Measurements from ENCODE around the gene CFAP97.

CFAP97 gene

GRCh38 chr4:185182239-185182638 lies 21.6 kb downstream of the CFAP97 start:
- TF ChIP-seq, protein P1, sequence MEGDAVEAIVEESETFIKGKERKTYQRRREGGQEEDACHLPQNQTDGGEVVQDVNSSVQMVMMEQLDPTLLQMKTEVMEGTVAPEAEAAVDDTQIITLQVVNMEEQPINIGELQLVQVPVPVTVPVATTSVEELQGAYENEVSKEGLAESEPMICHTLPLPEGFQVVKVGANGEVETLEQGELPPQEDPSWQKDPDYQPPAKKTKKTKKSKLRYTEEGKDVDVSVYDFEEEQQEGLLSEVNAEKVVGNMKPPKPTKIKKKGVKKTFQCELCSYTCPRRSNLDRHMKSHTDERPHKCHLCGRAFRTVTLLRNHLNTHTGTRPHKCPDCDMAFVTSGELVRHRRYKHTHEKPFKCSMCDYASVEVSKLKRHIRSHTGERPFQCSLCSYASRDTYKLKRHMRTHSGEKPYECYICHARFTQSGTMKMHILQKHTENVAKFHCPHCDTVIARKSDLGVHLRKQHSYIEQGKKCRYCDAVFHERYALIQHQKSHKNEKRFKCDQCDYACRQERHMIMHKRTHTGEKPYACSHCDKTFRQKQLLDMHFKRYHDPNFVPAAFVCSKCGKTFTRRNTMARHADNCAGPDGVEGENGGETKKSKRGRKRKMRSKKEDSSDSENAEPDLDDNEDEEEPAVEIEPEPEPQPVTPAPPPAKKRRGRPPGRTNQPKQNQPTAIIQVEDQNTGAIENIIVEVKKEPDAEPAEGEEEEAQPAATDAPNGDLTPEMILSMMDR (IDR thresholded peaks at IDR 0.05; ENCODE audit: borderline replicate concordance, insufficient read depth, low read depth, low read length) = no peak
- H3K4me3 ChIP-seq (ENCODE audit: low read depth, low read length) = no peak overlapping the region

- TF ChIP-seq, protein P1 (IDR thresholded peaks at IDR 0.05; ENCODE audit: borderline replicate concordance, insufficient read depth, low read depth, low read length) = no peak
- no peak overlapping the region for H3K4me3 ChIP-seq (ENCODE audit: low read depth, low read length)
Measured at GRCh38 chr4:185179488-185179887, 24.3 kb downstream of the CFAP97 start.

- TF ChIP-seq, protein P1 (IDR thresholded peaks at IDR 0.05; ENCODE audit: borderline replicate concordance, insufficient read depth, low read depth, low read length) = no peak
- no peak overlapping the region for H3K4me3 ChIP-seq (ENCODE audit: low read depth, low read length)
Measured at GRCh38 chr4:185171373-185172071, 32.3 kb downstream of the CFAP97 start.

- TF ChIP-seq, protein P1 (IDR thresholded peaks at IDR 0.05; ENCODE audit: borderline replicate concordance, insufficient read depth, low read depth, low read length) = no peak
- H3K4me3 ChIP-seq (ENCODE audit: low read depth, low read length) = no peak overlapping the region
Measured at GRCh38 chr4:185167234-185167633, 36.6 kb downstream of the CFAP97 start.

- TF ChIP-seq, protein P1 (IDR thresholded peaks at IDR 0.05; ENCODE audit: borderline replicate concordance, insufficient read depth, low read depth, low read length) = no peak
- H3K4me3 ChIP-seq (ENCODE audit: low read depth, low read length) = no peak overlapping the region
Measured at GRCh38 chr4:185165605-185166063, 38.2 kb downstream of the CFAP97 start.

- no peak overlapping the region for H3K4me3 ChIP-seq (ENCODE audit: low read depth, low read length)
- TF ChIP-seq, protein P1 (IDR thresholded peaks at IDR 0.05; ENCODE audit: borderline replicate concordance, insufficient read depth, low read depth, low read length) = no peak
Measured at GRCh38 chr4:185151296-185151695, 52.5 kb downstream of the CFAP97 start.

DNA sequence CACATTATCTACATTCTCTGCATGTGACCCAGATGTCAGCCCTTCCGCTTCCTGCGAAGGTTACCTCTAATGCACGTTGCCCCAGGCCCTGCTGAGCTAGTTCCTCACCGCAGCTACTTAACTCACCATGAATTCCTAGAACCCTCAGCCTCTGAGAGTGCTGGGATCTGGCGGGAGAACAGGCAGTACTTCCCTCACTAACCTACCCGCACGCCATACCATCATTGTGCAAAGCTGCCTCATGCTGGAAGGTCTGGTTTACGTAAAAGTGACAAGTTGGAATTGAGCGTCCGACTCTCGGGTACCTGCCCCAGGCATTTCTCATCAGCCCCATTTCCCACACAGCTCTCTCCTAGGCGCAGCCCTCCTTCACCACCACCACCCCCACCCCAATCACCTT lies 54.4 kb downstream of the CFAP97 start:
- TF ChIP-seq, protein P1 (IDR thresholded peaks at IDR 0.05; ENCODE audit: borderline replicate concordance, insufficient read depth, low read depth, low read length) = no peak
- H3K4me3 ChIP-seq (ENCODE audit: low read depth, low read length) = no peak overlapping the region

Measured in GM12875 (cell line).